ENCODE measurements around the gene SPATA18.

DNA sequence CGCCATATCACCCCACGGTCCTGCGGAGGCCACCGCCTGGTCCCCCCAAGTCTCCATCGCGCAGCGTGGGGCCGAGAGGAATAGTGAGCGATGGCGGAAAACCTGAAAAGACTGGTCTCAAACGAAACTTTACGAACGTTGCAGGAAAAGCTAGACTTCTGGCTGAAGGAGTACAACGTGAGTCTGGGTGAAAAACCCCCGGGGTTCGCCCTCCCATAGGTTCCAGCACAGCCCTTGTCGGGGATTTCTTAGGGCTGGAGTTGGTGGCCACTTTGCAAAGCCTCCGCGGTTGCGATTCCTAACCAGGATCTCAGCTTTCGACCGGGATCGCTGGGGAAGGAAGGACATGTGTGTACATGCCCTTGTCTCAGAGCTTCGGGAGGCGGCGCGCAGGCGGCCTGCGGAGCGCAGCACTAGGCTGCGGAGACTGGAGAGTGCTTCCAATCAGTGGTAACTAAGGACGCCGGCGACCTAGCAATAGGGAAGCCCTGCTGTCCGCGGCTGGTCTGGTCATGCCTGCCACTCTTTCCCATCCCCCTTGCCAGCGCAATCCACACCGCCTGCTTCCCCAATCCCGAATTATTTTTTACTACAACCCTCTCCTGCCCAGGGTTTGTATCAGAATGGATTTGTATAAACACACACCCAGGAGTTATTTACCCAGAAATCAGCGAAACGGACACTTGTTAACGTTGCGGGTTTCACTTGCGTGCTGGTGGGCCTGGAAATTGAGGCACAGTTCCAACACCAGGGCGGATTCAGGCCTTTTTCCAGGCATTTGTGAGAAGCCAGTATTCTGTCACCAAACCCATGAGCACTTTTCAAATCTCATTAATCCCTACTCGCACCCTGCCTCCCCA is 741 bp downstream of the SPATA18 start:
- TF ChIP-seq HOXB13 (CRISPR knock-in tag; IDR thresholded peaks at IDR 0.05; ENCODE audit: low read depth) (no peak), KDM1A (IDR thresholded peaks at IDR 0.05; ENCODE audit: low read depth) (no peak), CEBPB (IDR thresholded peaks at IDR 0.05) (no peak), MAX (IDR thresholded peaks at IDR 0.05) (no peak), POLR2A (IDR thresholded peaks at IDR 0.05; ENCODE audit: low read length) (0 out of 2 replicates have a peak, but pooled peaks have one; percentile 19), SMC3 (IDR thresholded peaks at IDR 0.05) (no peak)
- TF ChIP-seq, protein P1, sequence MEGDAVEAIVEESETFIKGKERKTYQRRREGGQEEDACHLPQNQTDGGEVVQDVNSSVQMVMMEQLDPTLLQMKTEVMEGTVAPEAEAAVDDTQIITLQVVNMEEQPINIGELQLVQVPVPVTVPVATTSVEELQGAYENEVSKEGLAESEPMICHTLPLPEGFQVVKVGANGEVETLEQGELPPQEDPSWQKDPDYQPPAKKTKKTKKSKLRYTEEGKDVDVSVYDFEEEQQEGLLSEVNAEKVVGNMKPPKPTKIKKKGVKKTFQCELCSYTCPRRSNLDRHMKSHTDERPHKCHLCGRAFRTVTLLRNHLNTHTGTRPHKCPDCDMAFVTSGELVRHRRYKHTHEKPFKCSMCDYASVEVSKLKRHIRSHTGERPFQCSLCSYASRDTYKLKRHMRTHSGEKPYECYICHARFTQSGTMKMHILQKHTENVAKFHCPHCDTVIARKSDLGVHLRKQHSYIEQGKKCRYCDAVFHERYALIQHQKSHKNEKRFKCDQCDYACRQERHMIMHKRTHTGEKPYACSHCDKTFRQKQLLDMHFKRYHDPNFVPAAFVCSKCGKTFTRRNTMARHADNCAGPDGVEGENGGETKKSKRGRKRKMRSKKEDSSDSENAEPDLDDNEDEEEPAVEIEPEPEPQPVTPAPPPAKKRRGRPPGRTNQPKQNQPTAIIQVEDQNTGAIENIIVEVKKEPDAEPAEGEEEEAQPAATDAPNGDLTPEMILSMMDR (IDR thresholded peaks at IDR 0.05) = no peak
